ENCODE measurements around the gene BCO1. TPM values are rescaled to one million over a fixed set of nuclear protein-coding genes. Genes with fewer than 3 reads are reported as not detected.

BCO1 gene
- total RNA-seq, 4 donors from 2014 or later, result not detected

DNA sequence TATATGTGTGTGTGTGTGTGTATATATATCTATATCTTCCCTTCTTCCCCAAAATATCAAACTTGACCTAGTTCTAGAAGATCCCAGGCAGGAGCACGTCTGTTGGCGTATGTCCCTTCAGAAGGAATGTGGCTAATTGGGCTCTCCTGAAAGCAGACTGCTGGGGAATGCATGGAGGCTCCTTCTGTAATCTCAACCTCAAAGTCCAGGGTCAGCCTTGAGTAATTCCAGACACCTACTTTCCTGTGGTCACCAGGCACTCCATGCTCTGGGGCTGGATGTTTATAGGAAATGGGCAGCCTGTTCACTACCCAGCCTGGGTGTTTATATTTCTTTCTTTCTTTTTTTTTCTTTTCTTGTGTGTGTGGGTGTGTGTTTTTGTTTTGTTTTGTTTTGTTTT is 13.4 kb downstream of the BCO1 start:
- TF ChIP-seq, protein P1, sequence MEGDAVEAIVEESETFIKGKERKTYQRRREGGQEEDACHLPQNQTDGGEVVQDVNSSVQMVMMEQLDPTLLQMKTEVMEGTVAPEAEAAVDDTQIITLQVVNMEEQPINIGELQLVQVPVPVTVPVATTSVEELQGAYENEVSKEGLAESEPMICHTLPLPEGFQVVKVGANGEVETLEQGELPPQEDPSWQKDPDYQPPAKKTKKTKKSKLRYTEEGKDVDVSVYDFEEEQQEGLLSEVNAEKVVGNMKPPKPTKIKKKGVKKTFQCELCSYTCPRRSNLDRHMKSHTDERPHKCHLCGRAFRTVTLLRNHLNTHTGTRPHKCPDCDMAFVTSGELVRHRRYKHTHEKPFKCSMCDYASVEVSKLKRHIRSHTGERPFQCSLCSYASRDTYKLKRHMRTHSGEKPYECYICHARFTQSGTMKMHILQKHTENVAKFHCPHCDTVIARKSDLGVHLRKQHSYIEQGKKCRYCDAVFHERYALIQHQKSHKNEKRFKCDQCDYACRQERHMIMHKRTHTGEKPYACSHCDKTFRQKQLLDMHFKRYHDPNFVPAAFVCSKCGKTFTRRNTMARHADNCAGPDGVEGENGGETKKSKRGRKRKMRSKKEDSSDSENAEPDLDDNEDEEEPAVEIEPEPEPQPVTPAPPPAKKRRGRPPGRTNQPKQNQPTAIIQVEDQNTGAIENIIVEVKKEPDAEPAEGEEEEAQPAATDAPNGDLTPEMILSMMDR (IDR thresholded peaks at IDR 0.05; ENCODE audit: low read depth), result no peak

DNA sequence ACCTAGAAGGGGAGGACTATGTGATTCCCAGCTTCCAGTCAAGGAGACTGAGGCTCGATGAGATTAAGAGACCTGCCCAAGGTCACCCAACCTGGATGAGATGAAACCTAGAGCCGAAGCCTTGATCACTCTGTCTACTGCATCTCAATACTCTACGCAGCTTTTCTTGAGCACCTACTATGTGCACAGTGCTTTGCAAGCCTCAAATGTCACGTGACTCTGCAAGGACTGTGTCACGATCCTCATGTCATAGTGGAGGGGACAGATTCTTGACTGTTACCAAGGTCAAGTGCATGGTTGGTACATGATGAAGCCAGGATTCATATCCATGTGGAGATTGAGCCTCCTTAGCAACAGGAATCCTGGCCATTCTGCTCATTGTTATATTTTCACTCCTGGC is 14.7 kb downstream of the BCO1 start:
- TF ChIP-seq, protein P1 (IDR thresholded peaks at IDR 0.05; ENCODE audit: low read depth), result no peak

DNA sequence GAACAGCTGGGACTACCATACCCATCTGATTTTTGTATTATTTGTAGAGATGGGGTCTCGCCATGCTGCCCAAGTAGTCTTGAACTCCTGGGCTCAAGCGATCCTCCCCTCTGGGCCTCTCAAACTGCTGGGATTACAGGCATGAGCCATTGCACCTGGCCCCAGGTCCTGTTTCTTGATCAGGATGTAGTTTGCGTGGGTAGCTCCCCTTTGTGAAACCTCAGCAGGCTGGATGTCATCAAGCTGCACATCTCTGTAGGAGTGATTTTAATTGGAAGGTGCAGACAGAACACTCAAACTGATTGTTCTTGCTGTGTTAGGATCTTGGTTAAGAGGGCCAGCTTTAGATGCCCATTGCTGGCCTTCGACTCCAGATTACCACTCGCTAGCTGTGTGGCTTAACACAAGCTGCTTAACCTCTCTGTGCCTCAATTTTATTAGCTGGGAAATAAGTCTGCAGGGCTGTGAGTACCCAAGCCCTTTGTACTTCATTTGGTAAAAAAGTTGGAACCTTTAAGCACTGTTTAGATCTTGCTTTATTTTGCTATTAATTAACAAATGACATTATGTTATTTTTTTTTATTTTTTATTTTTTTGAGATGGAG is 16.5 kb downstream of the BCO1 start:
- TF ChIP-seq, protein P1 (IDR thresholded peaks at IDR 0.05; ENCODE audit: low read depth), result no peak

DNA sequence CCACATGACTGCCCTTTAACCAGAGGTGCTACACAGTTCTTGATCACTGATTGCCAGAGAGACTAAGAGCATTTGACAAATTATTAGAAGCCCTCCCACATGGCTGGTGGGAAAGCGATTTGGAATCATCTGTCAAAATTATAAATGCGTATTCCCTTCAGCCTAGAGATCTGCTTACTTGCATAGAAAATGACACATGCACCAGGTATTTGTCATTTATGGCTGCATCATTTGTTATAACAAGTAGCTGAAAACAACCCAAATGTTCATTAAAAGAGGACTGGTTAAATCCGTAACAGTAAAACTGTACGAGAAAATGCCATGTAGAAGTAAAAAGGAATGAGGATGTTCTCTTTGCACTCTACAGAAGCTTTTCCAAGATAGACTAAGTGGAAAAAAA is 21.4 kb downstream of the BCO1 start:
- TF ChIP-seq, protein P1 (IDR thresholded peaks at IDR 0.05; ENCODE audit: low read depth), result no peak

DNA sequence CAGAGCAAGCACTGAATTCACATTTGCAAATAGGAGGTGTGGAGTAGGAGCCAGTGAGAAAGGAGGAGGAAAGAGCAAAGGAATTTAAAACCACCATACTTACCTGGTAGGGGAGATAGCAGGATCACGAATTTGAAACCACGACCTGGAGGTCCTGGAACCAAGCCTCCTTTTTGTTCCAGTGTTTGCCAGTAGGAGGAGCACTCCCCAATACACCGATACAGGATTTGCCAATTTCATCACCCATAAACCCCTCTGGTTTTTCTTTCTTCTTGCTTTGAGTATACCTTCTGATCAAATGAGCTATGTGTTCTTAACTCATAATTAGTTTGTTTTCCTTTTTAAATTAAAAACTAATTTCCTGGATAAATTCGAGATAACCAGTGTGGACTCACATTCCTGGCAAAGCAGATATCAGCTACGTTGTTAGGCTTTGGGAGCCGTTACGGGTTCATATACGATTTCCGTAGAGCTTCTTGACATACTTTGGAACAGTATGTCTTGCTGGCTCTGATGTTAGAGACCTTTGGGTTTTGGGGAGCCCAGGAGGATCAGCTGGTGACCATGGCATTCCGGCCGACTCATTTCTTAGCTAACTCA is 22.7 kb downstream of the BCO1 start:
- TF ChIP-seq, protein P1 (IDR thresholded peaks at IDR 0.05; ENCODE audit: low read depth), result no peak

DNA sequence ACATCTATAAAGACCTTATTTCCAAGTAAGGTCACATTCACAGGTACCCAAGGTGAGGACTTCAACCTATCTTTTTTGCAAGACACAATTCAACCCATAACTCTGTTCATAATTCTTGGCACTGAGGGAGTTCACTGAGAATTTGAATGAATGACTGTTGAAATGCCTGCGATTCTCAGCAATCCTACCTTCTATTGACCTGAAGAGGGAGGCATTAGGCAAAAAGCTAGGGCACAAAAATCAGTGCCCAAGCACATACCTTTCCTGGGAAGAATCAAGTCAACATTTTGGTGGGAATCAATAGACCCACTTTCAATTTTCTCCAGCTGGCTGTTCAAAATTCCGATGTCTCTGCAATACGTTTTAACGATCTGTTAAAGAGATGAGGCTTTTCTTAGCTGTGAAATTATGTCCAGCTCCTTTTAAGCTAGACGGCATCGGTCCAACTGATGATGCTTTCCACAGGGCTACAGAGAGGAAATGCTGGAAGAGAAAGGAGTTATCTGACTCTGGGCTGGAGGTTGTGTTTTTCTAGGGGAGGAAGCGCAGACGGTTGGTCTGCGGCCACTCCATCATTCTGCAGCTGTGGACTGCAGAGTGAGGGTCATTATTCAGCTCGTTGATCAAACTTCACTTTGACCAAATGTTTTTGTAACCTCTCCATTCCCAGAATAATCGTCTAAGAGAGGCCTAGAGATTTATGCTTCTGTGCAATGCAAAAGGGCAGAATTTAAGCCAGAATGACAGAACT is 25.2 kb downstream of the BCO1 start:
- TF ChIP-seq, protein P1 (IDR thresholded peaks at IDR 0.05; ENCODE audit: low read depth), result no peak

DNA sequence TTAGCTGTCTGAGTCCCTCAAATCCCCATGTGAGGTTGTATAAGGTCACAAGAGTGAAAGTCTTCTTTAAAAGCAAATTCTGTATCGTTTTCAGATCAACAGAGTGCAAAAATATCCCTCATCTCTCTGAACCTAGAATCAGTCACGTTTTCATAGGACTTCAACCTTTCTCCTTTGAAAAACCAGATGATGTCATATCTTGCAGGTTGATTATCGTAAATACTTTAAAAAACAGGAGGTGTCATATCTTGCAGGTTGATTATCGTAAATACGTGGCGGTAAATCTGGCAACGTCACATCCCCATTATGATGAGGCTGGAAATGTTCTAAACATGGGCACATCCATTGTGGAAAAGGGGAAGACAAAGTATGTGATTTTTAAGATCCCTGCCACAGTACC is 25.9 kb downstream of the BCO1 start:
- TF ChIP-seq, protein P1 (IDR thresholded peaks at IDR 0.05; ENCODE audit: low read depth), result no peak

Data from subcutaneous adipose tissue (tissue), 4 donors.